ENCODE results near the gene SURF6. TPM values are rescaled to one million over a fixed set of nuclear protein-coding genes. Genes with fewer than 3 reads are reported as not detected.
A peak's percentile ranks its signal among the peaks of the same experiment; 100 is the strongest.

The SURF6 gene
- total RNA-seq, 1 donor from 2014 or later: 15.0 TPM

GRCh38 chr9:133368249-133368881 is 32.4 kb upstream of the SURF6 start:
- Mint-ChIP-seq H3K4me1 (ENCODE audit: low read depth, unreplicated experiment) (peaks cover 28% of the 10 kb centered on the region), H3K27ac (ENCODE audit: unreplicated experiment) (peak overlapping the region; percentile 78)

GRCh38 chr9:133367778-133368177 is 31.8 kb upstream of the SURF6 start:
- no peak for TF ChIP-seq CTCF (IDR thresholded peaks at IDR 0.05; ENCODE audit: partially characterized antibody, unreplicated experiment)
- Mint-ChIP-seq H3K4me1 (ENCODE audit: low read depth, unreplicated experiment) (peaks cover 28% of the 10 kb centered on the region), H3K27ac (ENCODE audit: unreplicated experiment) (no peak overlapping the region), H3K36me3 (ENCODE audit: unreplicated experiment) (no peaks in the 10 kb centered on the region), H3K27me3 (ENCODE audit: unreplicated experiment) (no peaks in the 10 kb centered on the region), H3K9me3 (ENCODE audit: unreplicated experiment) (peaks cover 2% of the 10 kb centered on the region), H3K4me3 (ENCODE audit: unreplicated experiment) (no peak overlapping the region)
- no peak for DNase-seq

More at GRCh38 chr9:133368249-133368881, 32.4 kb upstream of the SURF6 start:
- no peak for DNase-seq
- Mint-ChIP-seq H3K36me3 (ENCODE audit: unreplicated experiment) (no peaks in the 10 kb centered on the region), H3K27me3 (ENCODE audit: unreplicated experiment) (no peaks in the 10 kb centered on the region), H3K4me3 (ENCODE audit: unreplicated experiment) (peak overlapping the region; percentile 73), H3K9me3 (ENCODE audit: unreplicated experiment) (peaks cover 2% of the 10 kb centered on the region)
- TF ChIP-seq CTCF (IDR thresholded peaks at IDR 0.05; ENCODE audit: partially characterized antibody, unreplicated experiment): no peak

- peaks cover 2% of the 10 kb centered on the region for H3K9me3 Mint-ChIP-seq (ENCODE audit: unreplicated experiment)
- no peak overlapping the region for H3K4me3 Mint-ChIP-seq (ENCODE audit: unreplicated experiment)
- TF ChIP-seq CTCF (IDR thresholded peaks at IDR 0.05; ENCODE audit: partially characterized antibody, unreplicated experiment): no peak
- no peak for DNase-seq
- H3K27ac Mint-ChIP-seq (ENCODE audit: unreplicated experiment): no peak overlapping the region
- peaks cover 24% of the 10 kb centered on the region for H3K4me1 Mint-ChIP-seq (ENCODE audit: low read depth, unreplicated experiment)
- H3K27me3 Mint-ChIP-seq (ENCODE audit: unreplicated experiment): no peaks in the 10 kb centered on the region
- H3K36me3 Mint-ChIP-seq (ENCODE audit: unreplicated experiment): no peaks in the 10 kb centered on the region
Observed at GRCh38 chr9:133367221-133367620, 31.2 kb upstream of the SURF6 start.

- Mint-ChIP-seq H3K4me1 (ENCODE audit: low read depth, unreplicated experiment) (peaks cover 24% of the 10 kb centered on the region), H3K9me3 (ENCODE audit: unreplicated experiment) (peaks cover 2% of the 10 kb centered on the region), H3K27me3 (ENCODE audit: unreplicated experiment) (no peaks in the 10 kb centered on the region), H3K27ac (ENCODE audit: unreplicated experiment) (no peak overlapping the region), H3K36me3 (ENCODE audit: unreplicated experiment) (no peaks in the 10 kb centered on the region), H3K4me3 (ENCODE audit: unreplicated experiment) (no peak overlapping the region)
- no peak for TF ChIP-seq CTCF (IDR thresholded peaks at IDR 0.05; ENCODE audit: partially characterized antibody, unreplicated experiment)
- DNase-seq: no peak
Observed at GRCh38 chr9:133366435-133366834, 30.4 kb upstream of the SURF6 start.

GRCh38 chr9:133362359-133363044 is 26.5 kb upstream of the SURF6 start:
- Mint-ChIP-seq H3K27me3 (ENCODE audit: unreplicated experiment) (peaks cover 4% of the 10 kb centered on the region), H3K9me3 (ENCODE audit: unreplicated experiment) (no peaks in the 10 kb centered on the region), H3K36me3 (ENCODE audit: unreplicated experiment) (no peaks in the 10 kb centered on the region), H3K4me3 (ENCODE audit: unreplicated experiment) (no peak overlapping the region), H3K27ac (ENCODE audit: unreplicated experiment) (peak overlapping the region; percentile 48), H3K4me1 (ENCODE audit: low read depth, unreplicated experiment) (peaks cover 19% of the 10 kb centered on the region)
- no peak for DNase-seq
- no peak for TF ChIP-seq CTCF (IDR thresholded peaks at IDR 0.05; ENCODE audit: partially characterized antibody, unreplicated experiment)
